GM12878 (cell line): Measurements from ENCODE around the gene ETV7. TPM values are rescaled to one million over a fixed set of nuclear protein-coding genes. Genes with fewer than 3 reads are reported as not detected.

Source experiments
- ATAC-seq: fragments of 200-7000 bp; cut with Tn5 transposase; 3 replicates; pipeline ENCODE4 v1.9.1; 2020; ENCODE audit warnings: mild to moderate bottlenecking, moderate library complexity
- BruUV-seq: library from RNA; stranded (reverse); fragments of 400-500 nt; replicated peaks from 2 replicates; lab custom pipeline; 2021; lab: Mats Ljungman, UMichigan
- CTCF ChIA-PET: fragments of 300-600 bp; sonication (Branson Sonifier 250); formaldehyde crosslinking; extraction: SDS; loops from one replicate; lab custom pipeline; 2021; ENCODE audit warnings: inconsistent platforms; lab: Yijun Ruan, JAX
- POLR2A ChIA-PET: fragments of 350-600 bp; formaldehyde crosslinking; extraction: SDS; loops from one replicate; lab custom pipeline; 2021; ENCODE audit warnings: inconsistent platforms; lab: Charles Lee
- RAD21 ChIA-PET: fragments of 300-600 bp; sonication (Branson Sonifier 250); formaldehyde crosslinking; loops from one replicate; lab custom pipeline; 2023; ENCODE audit warnings: antibody characterized with exemption; ENCODE audit not compliant: unreplicated experiment; lab: Charles Lee
- SMC1A ChIA-PET: fragments of 300-600 bp; sonication (Branson Sonifier 250); formaldehyde crosslinking; loops from one replicate; lab custom pipeline; 2023; ENCODE audit not compliant: unreplicated experiment, uncharacterized antibody; lab: Charles Lee
- DNase-seq: peaks from one replicate; pipeline ENCODE4 v3.0.0-alpha.2; 2011; ENCODE audit warnings: low read depth, low spot score
- FAIRE-seq: peaks from 3 replicates; lab custom pipeline; 2011; peaks lifted over from hg19 to GRCh38; lab: Jason Lieb, UNC
- H2AFZ ChIP-seq: 2 replicates; pipeline ENCODE4 v1.6.0; 2011; ENCODE audit warnings: low read depth, low read length, control low read depth; ENCODE audit not compliant: control insufficient read depth
- H3K27ac ChIP-seq: 2 replicates; pipeline ENCODE4 v1.5.1; 2011; ENCODE audit warnings: control low read depth; ENCODE audit not compliant: control insufficient read depth, insufficient read depth
- H3K27me3 ChIP-seq, 2 experiments: replicated peaks in 1 of 2; 2 replicates each; pipeline versions ENCODE4 v1.6.0 to v1.6.1; 2011; ENCODE audit warnings: low read length in 1 of 2; ENCODE audit not compliant: control insufficient read depth in 2 of 2, insufficient read depth in 2 of 2
- H3K36me3 ChIP-seq, 2 experiments: 2 replicates each; pipeline ENCODE4 v1.5.1; 2011; ENCODE audit warnings: low read length in 1 of 2; ENCODE audit not compliant: control insufficient read depth in 2 of 2, insufficient read depth in 2 of 2
- H3K4me1 ChIP-seq: 2 replicates; pipeline ENCODE4 v1.6.1; 2011; ENCODE audit warnings: mild to moderate bottlenecking, low read length, moderate library complexity, mixed read lengths; ENCODE audit not compliant: control insufficient read depth, insufficient read depth
- H3K4me2 ChIP-seq: 2 replicates; pipeline ENCODE4 v1.6.0; 2011; ENCODE audit warnings: control low read depth; ENCODE audit not compliant: control insufficient read depth, insufficient read depth
- H3K4me3 ChIP-seq: fragments of 200-600 bp; sonication (generic); 2 replicates; pipeline ENCODE4 v1.5.1; 2016
- H3K79me2 ChIP-seq: 2 replicates; pipeline ENCODE4 v1.6.0; 2011; ENCODE audit warnings: low read length; ENCODE audit not compliant: control insufficient read depth, insufficient read depth
- H3K9ac ChIP-seq: 2 replicates; pipeline ENCODE4 v1.8.0; 2011; ENCODE audit warnings: low read length, control low read depth, mixed read lengths; ENCODE audit not compliant: control insufficient read depth, insufficient read depth
- H3K9me3 ChIP-seq: replicated peaks from 3 replicates; pipeline ENCODE4 v1.5.1; 2011; ENCODE audit warnings: mild to moderate bottlenecking, low read length; ENCODE audit not compliant: control insufficient read depth, insufficient read depth
- H4K20me1 ChIP-seq: 2 replicates; pipeline ENCODE4 v1.6.0; 2011; ENCODE audit not compliant: control insufficient read depth, insufficient read depth
- ATF7 ChIP-seq: fragments of 450-650 bp; IDR thresholded peaks from 2 replicates; pipeline ENCODE4 v1.6.1; 2016; ENCODE audit warnings: low read depth, mild to moderate bottlenecking
- CHD1 ChIP-seq: IDR thresholded peaks from 2 replicates; pipeline ENCODE4 v1.6.1; 2012; ENCODE audit warnings: low read depth, low read length, improper control_type of control experiment
- CREB1 ChIP-seq: IDR thresholded peaks from 2 replicates; pipeline ENCODE4 v1.6.1; 2012; ENCODE audit warnings: low read depth, mild to moderate bottlenecking, inconsistent platforms
- EED ChIP-seq: sonication (generic); IDR thresholded peaks from 2 replicates; pipeline ENCODE4 v1.6.1; 2016; ENCODE audit warnings: antibody characterized with exemption, low read depth
- RUNX3 ChIP-seq: IDR thresholded peaks from 2 replicates; pipeline ENCODE4 v1.6.1; 2012; ENCODE audit warnings: low read length, inconsistent platforms
- SMC3 ChIP-seq: IDR thresholded peaks from 2 replicates; pipeline ENCODE4 v1.6.1; 2011; ENCODE audit warnings: low read length, improper control_type of control experiment, borderline replicate concordance
- WGBS: methylation state at CpG from one replicate; pipeline ENCODE4 v1.1.6; 2016; ENCODE audit warnings: low lambda C conversion rate; ENCODE audit not compliant: insufficient replicate concordance, insufficient coverage; ENCODE audit errors: missing lambda C conversion rate; 5-methylcytosine and 5-hydroxymethylcytosine counted together
- in situ Hi-C: fragments of 300-500 bp; cut with MboI; formaldehyde crosslinking; loops from 9 replicates; pipeline ENCODE4 v1.14.3; 2018; ENCODE audit warnings: mixed read lengths
- intact Hi-C: fragments of 100-400 bp; cut with micrococcal nuclease; formaldehyde crosslinking; loops from one replicate; pipeline ENCODE4 v1.14.2; 2022; ENCODE audit not compliant: unreplicated experiment
- polyA plus RNA-seq, 11 experiments: library from polyadenylated mRNA; depleted of rRNA in 4 of 11; unstranded in 6 of 11; stranded (reverse) in 5 of 11; fragments of >200 nt; fragmentation: Nextera tagmentation in 4 of 11; fragmentation: Illumina TruSeq in 1 of 11; extraction: Ambion mirVana in 4 of 11; extraction: Trizol in 1 of 11; gene quantifications; 1 replicate in 1 of 11; 2 replicates in 10 of 11; pipeline versions ENCODE4 v1.2.1 to v1.2.3, GENCODE V29; 2011 to 2016; ENCODE audit warnings: inconsistent platforms in 2 of 11, missing spikeins in 2 of 11, low read depth in 1 of 11
- total RNA-seq, 4 experiments: library from RNA; depleted of rRNA in 3 of 4; stranded (reverse); fragments of >200 nt in 3 of 4; fragmentation: Illumina TruSeq in 1 of 4; extraction: Trizol in 1 of 4; gene quantifications; 2 replicates each; pipeline versions ENCODE4 v1.2.1 to v1.2.3, GENCODE V29; 2013 to 2021
- TF ChIP-seq, protein P1 (sequence below): fragments of 450-650 bp; IDR thresholded peaks from 2 replicates; pipeline ENCODE4 v1.6.1; 2014; ENCODE audit warnings: mild to moderate bottlenecking

ETV7 gene
- total and polyA plus RNA-seq, 10 of the 15 experiments (the other 5 are each of a cell fraction or from before 2014, with no cell fraction given), result 0.04 to 1.8 (median 1.3) TPM

DNA sequence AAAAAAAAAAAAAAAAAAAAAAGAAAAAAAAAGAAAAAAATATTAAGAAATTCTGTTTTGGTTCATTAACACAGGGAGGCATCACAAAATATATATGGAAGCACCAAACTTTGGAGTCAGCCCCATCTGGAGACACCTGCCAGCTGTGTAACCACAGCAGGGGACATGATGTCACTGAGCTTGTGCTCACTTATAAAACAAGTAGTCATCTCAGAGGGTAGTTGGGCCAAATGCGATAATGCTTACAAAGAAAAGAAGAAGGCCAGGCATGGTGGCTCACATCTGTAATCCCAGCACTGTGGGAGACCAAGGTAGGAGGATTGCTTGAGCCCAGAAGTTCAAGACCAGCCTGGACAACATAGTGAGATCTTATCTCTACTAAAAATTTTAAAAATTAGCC, 49.7 kb downstream of the ETV7 start:
- CTCF ChIA-PET, result interaction anchor here (2.6 to 19.9 kb wide), 2 partner anchors 19 to 35 kb away, joined by 16 to 483 read pairs; no protein-coding TSS in a partner anchor
- POLR2A ChIA-PET, result interaction anchor here (0.5 to 6.0 kb wide), 4 partner anchors 11 to 1039 kb away, joined by 4 to 44 read pairs (median 5); no protein-coding TSS in a partner anchor
- intact Hi-C loops, result loop anchor here (5.0 kb wide), 1 partner anchor 36 kb away; no protein-coding TSS in a partner anchor

More for the DNA sequence above, 49.7 kb downstream of the ETV7 start:
- H2AFZ ChIP-seq, result no peak overlapping the region
- no peak overlapping the region for H3K27ac ChIP-seq
- no peak overlapping the region for H3K9ac ChIP-seq
- ChIA-PET SMC1A (interaction anchor here (0.8 to 13.7 kb wide), 4 partner anchors 10 to 242 kb away, joined by 3 to 386 read pairs (median 4); no protein-coding TSS in a partner anchor), RAD21 (interaction anchor here (1.6 to 11.6 kb wide), 4 partner anchors 18 to 36 kb away, joined by 6 to 311 read pairs (median 12); no protein-coding TSS in a partner anchor)
- no TSS peak for BruUV-seq
- TF ChIP-seq RUNX3, result peak; percentile 65; the same call in 1 of the 2 replicates
- TF ChIP-seq, protein P1, sequence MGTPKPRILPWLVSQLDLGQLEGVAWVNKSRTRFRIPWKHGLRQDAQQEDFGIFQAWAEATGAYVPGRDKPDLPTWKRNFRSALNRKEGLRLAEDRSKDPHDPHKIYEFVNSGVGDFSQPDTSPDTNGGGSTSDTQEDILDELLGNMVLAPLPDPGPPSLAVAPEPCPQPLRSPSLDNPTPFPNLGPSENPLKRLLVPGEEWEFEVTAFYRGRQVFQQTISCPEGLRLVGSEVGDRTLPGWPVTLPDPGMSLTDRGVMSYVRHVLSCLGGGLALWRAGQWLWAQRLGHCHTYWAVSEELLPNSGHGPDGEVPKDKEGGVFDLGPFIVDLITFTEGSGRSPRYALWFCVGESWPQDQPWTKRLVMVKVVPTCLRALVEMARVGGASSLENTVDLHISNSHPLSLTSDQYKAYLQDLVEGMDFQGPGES, result no peak
- TF ChIP-seq ATF7, result peak; percentile 41; the same call in 1 of the 2 replicates
- TF ChIP-seq CREB1, result 0 out of 2 replicates have a peak, but pooled peaks have one; percentile 35
- TF ChIP-seq SMC3, result no peak
- TF ChIP-seq CHD1, result no peak
- TF ChIP-seq EED, result 0 out of 2 replicates have a peak, but pooled peaks have one; percentile 18
- no peaks in the 10 kb centered on the region for H4K20me1 ChIP-seq
- in situ Hi-C loops, result no loop called here
- no peaks in the 10 kb centered on the region for H3K9me3 ChIP-seq
- H3K36me3 ChIP-seq, result no peaks in the 10 kb centered on the region
- H3K4me3 ChIP-seq, result no peak overlapping the region
- DNase-seq, result no peak
- no peak for FAIRE-seq
- H3K4me2 ChIP-seq, result no peak overlapping the region
- peaks cover 0 to 3% of the 10 kb centered on the region in 2 experiments; a peak in 1 of 4 replicates for H3K27me3 ChIP-seq
- WGBS, result 100% methylated on average over 1 of the region's 1 CpG
- peak; percentile 17; the same call in 2 of the 3 replicates for ATAC-seq
- H3K4me1 ChIP-seq, result peaks cover 40% of the 10 kb centered on the region
- no peaks in the 10 kb centered on the region for H3K79me2 ChIP-seq
